ENCODE data around the gene PRSS35.

GRCh38 chr6:83479389-83479788, 32.9 kb upstream of the PRSS35 start:
- no peak for TF ChIP-seq HDAC2 (IDR thresholded peaks at IDR 0.05; ENCODE audit: borderline replicate concordance in 1 of 2, low read depth in 2 of 2, low read length in 2 of 2)
- no peak for TF ChIP-seq CEBPB (IDR thresholded peaks at IDR 0.05; ENCODE audit: low read depth, low read length)
- TF ChIP-seq, protein P1, sequence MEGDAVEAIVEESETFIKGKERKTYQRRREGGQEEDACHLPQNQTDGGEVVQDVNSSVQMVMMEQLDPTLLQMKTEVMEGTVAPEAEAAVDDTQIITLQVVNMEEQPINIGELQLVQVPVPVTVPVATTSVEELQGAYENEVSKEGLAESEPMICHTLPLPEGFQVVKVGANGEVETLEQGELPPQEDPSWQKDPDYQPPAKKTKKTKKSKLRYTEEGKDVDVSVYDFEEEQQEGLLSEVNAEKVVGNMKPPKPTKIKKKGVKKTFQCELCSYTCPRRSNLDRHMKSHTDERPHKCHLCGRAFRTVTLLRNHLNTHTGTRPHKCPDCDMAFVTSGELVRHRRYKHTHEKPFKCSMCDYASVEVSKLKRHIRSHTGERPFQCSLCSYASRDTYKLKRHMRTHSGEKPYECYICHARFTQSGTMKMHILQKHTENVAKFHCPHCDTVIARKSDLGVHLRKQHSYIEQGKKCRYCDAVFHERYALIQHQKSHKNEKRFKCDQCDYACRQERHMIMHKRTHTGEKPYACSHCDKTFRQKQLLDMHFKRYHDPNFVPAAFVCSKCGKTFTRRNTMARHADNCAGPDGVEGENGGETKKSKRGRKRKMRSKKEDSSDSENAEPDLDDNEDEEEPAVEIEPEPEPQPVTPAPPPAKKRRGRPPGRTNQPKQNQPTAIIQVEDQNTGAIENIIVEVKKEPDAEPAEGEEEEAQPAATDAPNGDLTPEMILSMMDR (IDR thresholded peaks at IDR 0.05; ENCODE audit: control extremely low read depth in 1 of 3, insufficient read depth in 1 of 3, low read depth in 1 of 3, low read length in 3 of 3) = no peak
- TF ChIP-seq SP2 (IDR thresholded peaks at IDR 0.05; ENCODE audit: low read length) = no peak
- TF ChIP-seq SP1 (IDR thresholded peaks at IDR 0.05; ENCODE audit: low read depth, low read length) = no peak
- TF ChIP-seq POLR2A (IDR thresholded peaks at IDR 0.05; ENCODE audit: control extremely low read depth in 1 of 2, low read depth in 2 of 2, low read length in 2 of 2) = no peak
- TF ChIP-seq RAD21 (IDR thresholded peaks at IDR 0.05 in 1 of 2, conservative IDR thresholded peaks at IDR 0.05 in 1 of 2; ENCODE audit: low read depth in 2 of 2, low read length in 2 of 2) = no peak
- TF ChIP-seq, protein P2, sequence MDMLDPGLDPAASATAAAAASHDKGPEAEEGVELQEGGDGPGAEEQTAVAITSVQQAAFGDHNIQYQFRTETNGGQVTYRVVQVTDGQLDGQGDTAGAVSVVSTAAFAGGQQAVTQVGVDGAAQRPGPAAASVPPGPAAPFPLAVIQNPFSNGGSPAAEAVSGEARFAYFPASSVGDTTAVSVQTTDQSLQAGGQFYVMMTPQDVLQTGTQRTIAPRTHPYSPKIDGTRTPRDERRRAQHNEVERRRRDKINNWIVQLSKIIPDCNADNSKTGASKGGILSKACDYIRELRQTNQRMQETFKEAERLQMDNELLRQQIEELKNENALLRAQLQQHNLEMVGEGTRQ (IDR thresholded peaks at IDR 0.05; ENCODE audit: low read length) = no peak
- no peak for TF ChIP-seq EGR1 (IDR thresholded peaks at IDR 0.05; ENCODE audit: borderline replicate concordance, low read depth, low read length)
- TF ChIP-seq POLR2AphosphoS5 (IDR thresholded peaks at IDR 0.05; ENCODE audit: low read depth, low read length) = no peak
